Dermis blood vessel endothelial cell (primary cell): ENCODE results near the gene SPATA2L. TPM values are rescaled to one million over a fixed set of nuclear protein-coding genes. Genes with fewer than 3 reads are reported as not detected.
"Not testable (repeated sequence)": the region's sequence is repeated elsewhere in the genome, so short reads cannot be mapped to it uniquely, and the experiment has no call there.

Source experiments
- DNase-seq: peaks from one replicate; pipeline ENCODE4 v3.0.0; 2010
- total RNA-seq: library from RNA; depleted of rRNA; stranded (reverse); fragments of >200 nt; gene quantifications from 2 replicates; pipeline ENCODE4 v1.2.3, GENCODE V29; 2014

SPATA2L gene
- total RNA-seq, 1 donor from 2014 or later = 36.6 TPM

DNA sequence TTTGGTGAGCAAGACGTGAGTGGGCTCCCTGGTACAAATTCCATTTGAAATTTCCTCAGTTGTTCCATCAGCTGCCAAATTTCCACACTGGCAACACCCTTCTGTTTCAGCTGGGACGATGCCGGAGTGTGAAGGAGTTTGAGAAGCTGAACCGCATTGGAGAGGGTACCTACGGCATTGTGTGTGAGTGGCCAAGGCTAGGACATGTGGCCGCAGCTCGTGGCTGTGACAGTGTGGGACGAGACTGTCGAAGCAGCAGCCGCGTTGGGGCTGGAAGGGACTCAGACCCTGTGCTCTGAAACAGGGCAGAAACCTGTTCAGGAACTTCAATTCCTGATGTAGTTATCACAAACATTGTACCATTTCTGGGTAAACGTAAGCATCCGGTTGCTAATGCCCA lies 12.4 kb downstream of the SPATA2L start:
- DNase-seq = no peak

DNA sequence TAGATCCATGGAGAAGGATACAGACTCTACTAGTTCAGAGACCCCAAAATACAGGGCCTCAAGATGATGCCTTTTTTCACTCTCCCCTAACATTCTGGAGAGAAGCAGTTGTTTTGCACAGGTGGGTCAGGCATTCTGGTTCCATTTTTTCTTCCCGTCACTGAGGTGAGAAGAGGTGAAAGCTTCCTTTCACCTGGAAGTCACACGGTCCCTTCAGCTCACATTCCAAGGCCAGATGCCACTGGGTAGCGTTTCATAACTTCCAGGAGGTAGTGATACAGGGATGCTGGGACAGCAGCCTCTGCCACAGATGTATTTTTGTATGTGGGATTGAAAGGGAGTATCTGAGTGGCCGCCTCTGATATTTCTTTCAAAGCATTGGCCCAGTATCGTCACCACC lies 13.1 kb downstream of the SPATA2L start:
- no peak for DNase-seq

GRCh38 chr16:89687092-89687940 lies 14.2 kb downstream of the SPATA2L start:
- DNase-seq = peak; percentile 56

GRCh38 chr16:89686520-89687091 lies 14.9 kb downstream of the SPATA2L start, which contains the start of gene CDK10:
Gene CDK10 (plus strand): TSS chr16:89686689. CDS start chr16:89686711, 22 bp downstream.
- DNase-seq = peak; percentile 92

DNA sequence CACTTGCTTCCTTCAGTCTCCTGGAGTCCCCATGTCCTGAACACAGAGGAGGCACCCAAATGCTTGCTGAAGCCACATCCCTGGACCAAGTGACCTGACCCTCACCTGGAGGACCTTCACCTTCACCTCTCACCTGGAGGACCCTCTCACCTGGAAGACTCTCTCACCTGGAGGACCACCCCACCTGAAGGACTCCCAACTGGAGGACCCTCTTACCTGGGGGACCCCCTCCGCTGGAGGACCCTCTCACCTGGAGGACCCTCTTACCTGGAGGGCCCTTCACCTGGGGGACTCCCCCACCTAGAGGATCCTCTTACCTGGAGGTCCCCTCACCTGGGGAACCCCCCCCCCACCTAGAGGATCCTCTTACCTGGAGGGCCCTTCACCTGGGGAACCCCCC lies 15.6 kb downstream of the SPATA2L start:
- DNase-seq = no peak

DNA sequence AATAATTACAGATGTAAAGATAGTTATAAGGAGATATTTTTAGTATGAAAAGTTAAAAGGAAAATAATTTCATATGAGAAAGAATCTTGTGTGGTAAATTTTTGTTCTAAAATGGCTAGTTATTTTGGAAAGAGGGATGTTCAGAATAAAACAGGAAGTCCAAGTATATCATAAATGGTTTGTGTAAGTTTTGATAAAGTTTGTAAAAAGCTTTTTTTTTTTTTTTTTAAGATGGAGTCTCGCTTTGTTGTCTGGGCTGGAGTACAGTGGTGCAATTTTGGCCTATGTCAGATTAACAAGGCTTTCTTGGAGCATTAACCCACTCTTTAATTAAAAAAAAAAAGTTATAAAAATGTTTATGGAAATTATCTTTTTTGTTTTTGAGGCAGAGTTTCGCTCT lies 23.2 kb downstream of the SPATA2L start:
- DNase-seq = no peak

GRCh38 chr16:89672177-89672941 lies 29.1 kb downstream of the SPATA2L start:
- DNase-seq = peak; percentile 47

DNA sequence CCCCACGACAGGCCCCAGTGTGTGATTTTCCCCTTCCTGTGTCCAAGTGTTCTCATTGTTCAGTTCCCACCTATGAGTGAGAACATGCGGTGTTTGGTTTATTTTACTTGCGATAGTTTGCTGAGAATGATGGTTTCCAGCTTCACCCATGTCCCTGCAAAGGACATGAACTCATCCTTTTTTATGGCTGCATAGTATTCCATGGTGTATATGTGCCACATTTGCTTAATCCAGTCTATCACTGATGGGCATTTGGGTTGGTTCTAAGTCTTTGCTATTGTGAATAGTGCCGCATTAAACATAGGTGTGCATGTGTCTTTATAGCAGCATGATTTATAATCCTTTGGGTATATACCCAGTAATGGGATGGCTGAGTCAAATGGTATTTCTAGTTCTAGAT lies 29.9 kb downstream of the SPATA2L start:
- DNase-seq = not testable (repeated sequence)

DNA sequence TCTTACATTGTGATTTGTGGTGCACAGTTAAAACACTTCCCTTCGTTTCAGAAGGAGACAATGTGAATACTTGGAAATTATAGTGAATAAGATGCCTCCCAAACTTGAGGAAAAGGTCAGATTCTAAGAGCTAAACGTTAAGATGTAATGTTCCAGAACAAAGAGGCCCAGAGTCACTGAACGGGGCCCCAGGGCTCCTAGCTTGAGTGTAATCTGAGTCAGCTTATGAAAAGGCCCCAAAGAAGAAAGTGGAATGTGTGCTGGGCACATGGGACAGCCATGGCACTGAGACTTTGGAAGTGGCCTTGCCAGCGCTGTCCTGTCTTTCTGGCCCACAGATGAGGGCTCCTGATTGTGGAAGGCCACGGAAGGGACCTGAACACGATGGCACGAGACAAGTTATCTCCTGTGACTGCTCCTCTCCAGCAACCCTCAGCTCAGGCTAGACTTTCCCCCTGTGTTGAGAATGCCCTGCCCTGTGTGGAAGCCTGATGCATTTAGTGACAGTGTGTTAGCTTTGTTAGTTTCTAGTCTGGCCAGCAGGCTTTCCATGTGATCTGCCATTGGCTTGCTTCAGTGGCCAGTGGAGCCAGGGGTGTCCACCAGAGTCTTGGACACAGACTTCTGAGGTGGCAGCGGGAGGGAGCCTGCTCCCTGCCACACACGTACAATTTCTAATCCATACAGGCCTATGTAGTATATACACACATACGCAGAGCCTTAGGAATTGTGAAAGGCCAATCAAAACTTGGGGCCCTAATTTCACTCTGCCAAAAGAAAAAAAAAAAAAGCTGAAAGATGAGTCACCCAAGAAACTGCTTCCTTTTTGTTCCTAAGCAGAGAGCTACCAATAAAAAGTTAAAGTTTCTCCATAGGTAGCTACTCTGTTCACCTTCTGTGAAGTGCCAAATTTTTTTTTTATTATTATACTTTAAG lies 30.7 kb downstream of the SPATA2L start:
- DNase-seq = peak; percentile 38

DNA sequence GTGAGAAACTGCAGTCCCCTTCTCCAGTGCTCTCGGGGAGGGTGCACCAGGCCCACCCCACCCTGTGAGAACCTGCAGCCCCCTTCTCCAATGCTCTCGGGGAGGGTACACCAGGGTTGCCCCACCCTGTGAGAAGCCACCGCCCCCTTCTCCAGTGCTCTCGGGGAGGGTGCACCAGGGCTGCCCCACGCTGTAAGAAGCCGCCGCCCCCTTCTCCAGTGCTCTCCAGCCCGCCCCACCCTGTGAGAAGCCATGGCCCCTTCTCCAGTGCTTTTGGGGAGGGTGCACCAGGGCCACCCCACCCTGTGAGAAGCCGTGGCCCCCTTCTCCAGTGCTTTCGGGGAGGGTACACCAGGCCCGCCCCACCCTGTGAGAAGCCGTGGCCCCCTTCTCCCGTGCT lies 31.8 kb downstream of the SPATA2L start:
- DNase-seq = no peak

- DNase-seq = no peak
Observed at GRCh38 chr16:89668790-89669158, 32.7 kb downstream of the SPATA2L start.

DNA sequence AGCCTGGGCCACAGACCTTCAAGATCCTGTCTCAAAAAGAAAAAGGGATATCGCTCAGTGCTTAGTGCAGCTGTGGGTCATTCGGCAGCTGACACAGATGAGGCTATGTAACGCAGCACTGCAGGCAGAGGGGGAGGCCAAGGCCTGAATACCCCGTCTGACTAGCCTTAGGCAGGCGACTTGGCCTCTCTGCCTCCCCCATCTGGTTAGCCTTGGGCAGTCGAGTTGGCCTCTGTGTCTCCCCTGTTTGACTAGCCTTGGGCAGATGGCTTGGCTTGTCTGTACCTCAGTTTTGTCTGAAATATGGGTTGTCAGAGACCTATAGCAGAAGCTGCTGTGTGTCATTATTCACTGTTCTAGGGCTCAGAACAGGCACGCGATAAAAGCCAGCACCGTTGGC lies 33.9 kb downstream of the SPATA2L start:
- no peak for DNase-seq

GRCh38 chr16:89667000-89667399 lies 34.5 kb downstream of the SPATA2L start:
- DNase-seq = peak; percentile 63

DNA sequence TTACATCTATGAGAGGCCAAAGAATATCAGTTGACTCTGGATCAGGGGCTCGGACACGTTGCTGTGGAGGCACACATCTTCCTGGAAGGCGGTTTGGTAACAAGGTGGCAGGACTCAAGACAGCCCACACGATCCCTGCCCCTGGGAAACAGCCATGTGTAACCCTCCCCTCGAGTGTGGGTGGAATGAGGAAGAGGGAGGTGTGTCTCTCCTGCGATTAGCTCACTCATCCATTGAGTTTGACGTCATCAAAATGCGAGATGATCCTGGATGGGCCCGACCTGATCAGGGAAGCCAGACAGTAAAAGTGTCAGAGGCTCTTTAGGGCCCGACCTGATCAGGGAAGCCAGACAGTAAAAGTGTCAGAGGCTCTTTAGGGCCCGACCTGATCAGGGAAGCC lies 37.3 kb downstream of the SPATA2L start:
- DNase-seq = not testable (repeated sequence)

- DNase-seq = no peak
Observed at GRCh38 chr16:89661215-89661614, 40.3 kb downstream of the SPATA2L start.

DNA sequence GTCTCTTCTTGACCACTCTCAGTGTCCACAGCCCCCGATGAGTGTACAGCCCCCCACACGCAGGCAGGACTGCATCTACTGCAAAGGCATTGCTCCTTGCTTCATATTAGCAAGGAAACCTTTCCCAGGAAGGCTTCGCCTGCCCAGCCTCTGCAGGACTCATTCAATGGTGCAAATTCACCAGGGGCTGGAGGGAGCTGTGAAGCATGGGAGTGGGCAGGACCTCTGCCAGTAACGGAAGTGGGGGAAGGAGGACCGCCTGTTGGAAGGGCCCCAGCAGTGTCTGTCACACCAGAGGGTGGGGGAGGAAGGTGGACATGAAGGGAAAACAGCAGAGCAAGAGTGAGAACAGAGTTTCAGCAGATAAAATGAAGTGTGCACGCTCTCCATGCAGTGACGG lies 41.4 kb downstream of the SPATA2L start:
- no peak for DNase-seq

GRCh38 chr16:89658221-89658879 lies 43.2 kb downstream of the SPATA2L start:
- peak; percentile 33 for DNase-seq

DNA sequence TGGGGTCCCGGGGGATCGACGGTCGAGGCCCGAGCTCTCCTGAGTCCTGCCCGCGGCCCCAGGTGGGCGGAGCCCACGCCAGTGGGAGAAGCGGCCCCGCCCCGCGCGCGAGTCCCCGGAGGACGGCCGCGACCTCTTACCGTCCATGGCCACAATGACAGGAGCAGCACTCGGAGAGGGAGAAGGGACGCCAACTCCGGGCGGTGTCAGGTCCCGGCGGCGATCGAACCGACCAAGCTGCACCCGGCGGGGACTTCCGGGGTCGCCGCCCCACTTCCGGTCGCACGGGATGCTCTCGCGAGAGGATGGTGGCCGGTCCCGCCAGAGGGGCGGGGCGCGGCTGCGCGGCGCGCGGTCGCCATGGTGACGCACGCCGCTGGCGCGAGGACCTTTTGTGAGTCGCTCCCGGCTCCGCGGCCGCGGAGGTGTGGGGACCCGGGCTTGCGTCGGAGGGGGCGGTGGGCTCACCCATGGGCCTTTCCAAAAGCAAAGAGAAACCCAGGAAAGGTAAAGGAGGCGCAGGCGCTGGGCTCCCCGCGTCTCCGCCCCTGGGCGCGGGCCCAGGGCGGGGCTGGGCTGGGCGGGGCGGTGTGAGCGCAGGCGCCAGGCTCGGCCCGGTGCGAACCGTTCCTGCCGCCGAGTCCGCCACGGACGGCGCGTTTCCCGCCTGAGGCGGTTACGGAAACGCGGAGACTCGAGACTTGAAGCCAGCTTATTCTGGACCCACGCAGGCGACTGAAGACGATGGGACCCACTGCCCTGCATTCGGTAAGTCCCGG lies 43.9 kb downstream of the SPATA2L start, which contains the start of the genes CHMP1A and SPATA33:
Gene CHMP1A (minus strand): TSS at position 267 of the 779 bp plus-strand sequence. CDS start 120 bp downstream, at position 147.
Gene SPATA33 (plus strand): TSS at position 395 of the 779 bp plus-strand sequence. CDS start 76 bp downstream, at position 471.
- peak; percentile 90 for DNase-seq

DNA sequence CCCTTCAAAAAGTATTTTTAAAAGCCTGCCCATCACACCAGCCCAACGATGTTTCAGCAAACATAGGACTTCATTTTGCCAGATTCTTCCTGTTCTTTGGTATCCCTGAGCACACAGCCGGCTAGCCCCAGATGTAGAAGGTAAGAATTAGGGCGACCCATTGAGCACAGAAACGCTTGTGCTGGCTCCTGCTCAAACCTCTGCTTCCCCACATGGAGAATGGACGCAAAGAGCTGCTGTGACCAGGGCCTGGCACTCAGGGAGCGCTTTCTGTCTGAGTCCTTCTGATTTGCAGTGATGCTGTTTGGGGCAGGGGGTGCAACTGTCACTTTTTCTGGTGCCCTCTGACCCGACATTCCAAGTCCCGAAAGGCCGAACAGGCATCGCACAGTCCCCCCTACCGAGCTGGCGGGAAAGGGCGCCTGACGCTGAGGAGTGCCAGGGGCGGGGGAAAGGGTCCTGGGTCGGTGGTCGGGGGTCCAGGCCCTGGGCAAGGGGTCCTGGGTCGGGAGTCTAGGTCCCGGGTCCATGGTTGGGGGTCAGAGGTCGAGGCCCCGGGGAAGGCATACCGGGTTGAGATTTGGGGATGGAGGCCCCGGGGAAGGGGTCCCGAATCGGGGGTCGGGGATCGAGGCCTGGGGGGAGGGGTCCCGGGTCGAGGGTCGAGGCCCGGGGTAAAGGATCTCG lies 44.9 kb downstream of the SPATA2L start:
- DNase-seq = no peak

DNA sequence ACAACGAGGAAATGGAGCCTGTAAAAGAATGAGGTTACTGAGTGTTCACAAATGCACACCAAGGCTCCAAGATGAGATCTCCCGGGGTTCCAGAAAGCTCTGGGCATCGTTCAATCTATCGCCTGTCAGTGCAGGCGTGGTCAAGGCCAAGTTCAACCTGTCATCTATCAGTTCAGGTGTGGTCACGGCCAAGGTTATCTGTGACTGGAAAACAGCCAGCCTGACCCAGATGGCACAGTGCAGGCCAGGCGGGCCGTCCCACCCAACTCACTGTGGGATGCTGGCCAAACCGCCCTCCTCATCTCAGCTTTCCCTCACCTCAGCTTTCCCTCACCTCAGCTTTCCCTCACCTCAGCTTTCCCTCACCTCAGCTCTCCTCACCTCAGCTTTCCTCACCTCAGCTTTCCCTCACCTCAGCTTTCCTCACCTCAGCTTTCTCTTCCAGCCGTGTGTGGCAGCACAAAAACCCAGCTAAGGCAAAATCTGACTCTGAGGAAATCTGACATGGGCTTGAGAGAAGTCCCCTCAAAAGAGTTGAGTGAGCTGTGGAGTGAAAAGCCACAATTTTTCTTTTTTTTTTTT lies 46.4 kb downstream of the SPATA2L start:
- DNase-seq = no peak
